Tibial artery (tissue), 4 donors: Measurements from ENCODE around the gene F11.
"Not testable (repeated sequence)": the region's sequence is repeated elsewhere in the genome, so short reads cannot be mapped to it uniquely, and the experiment has no call there.

Experiments
- DNase-seq, 2 donors: peaks; one replicate each; pipeline ENCODE4 v3.0.0-alpha.2; 2019
- H3K27ac ChIP-seq, 2 donors: fragments of 200-600 bp; sonication (generic) in 1 of 2; 1 replicate in 1 of 2; 2 replicates in 1 of 2; pipeline ENCODE4 v1.5.1; 2018 to 2019; ENCODE audit warnings: mild to moderate bottlenecking in 1 of 2
- H3K27me3 ChIP-seq, 2 donors: fragments of 200-600 bp; sonication (generic) in 1 of 2; one replicate each; pipeline versions ENCODE4 v1.5.1 to v1.6.0; 2016 to 2019
- H3K36me3 ChIP-seq, 3 donors: fragments of 200-600 bp; sonication (generic) in 2 of 3; one replicate each; pipeline ENCODE4 v1.5.1; 2016 to 2019; ENCODE audit warnings: mild to moderate bottlenecking in 2 of 3
- H3K4me1 ChIP-seq, 4 donors: fragments of 200-600 bp; sonication (generic) in 2 of 4; 1 replicate in 3 of 4; 2 replicates in 1 of 4; pipeline ENCODE4 v1.5.1; 2016 to 2019
- H3K4me3 ChIP-seq, 2 donors: fragments of 200-600 bp; sonication (generic) in 1 of 2; 1 replicate in 1 of 2; 2 replicates in 1 of 2; pipeline ENCODE4 v1.5.1; 2018 to 2019; ENCODE audit warnings: mild to moderate bottlenecking in 2 of 2
- H3K9me3 ChIP-seq, 3 donors: fragments of 200-600 bp; sonication (generic) in 1 of 3; one replicate each; pipeline ENCODE4 v1.5.1; 2016 to 2019
- CTCF ChIP-seq, 2 experiments: fragments of 200-600 bp in 1 of 2; fragments of 450-650 bp in 1 of 2; IDR thresholded peaks; one replicate each; pipeline ENCODE4 v1.5.1; 2017 to 2019; ENCODE audit warnings: antibody characterized with exemption in 2 of 2, mild to moderate bottlenecking in 1 of 2, moderate library complexity in 1 of 2
- intact Hi-C: fragments of 100-400 bp; cut with DNase I; formaldehyde crosslinking; loops from one replicate; pipeline ENCODE4 v1.15.0; 2023; ENCODE audit warnings: low total_unique reads

The F11 gene

GRCh38 chr4:186307916-186308315 lies 41.9 kb downstream of the F11 start:
- H3K27ac ChIP-seq: no peak overlapping the region
- no peak overlapping the region for H3K4me3 ChIP-seq
- TF ChIP-seq CTCF (IDR thresholded peaks at IDR 0.05): no peak
- DNase-seq: no peak
- intact Hi-C loops: no loop called here
- H3K36me3 ChIP-seq: no peaks in the 10 kb centered on the region
- peaks cover 0 to 29% of the 10 kb centered on the region in 2 donors for H3K27me3 ChIP-seq
- no peaks in the 10 kb centered on the region for H3K9me3 ChIP-seq
- no peaks in the 10 kb centered on the region for H3K4me1 ChIP-seq

DNA sequence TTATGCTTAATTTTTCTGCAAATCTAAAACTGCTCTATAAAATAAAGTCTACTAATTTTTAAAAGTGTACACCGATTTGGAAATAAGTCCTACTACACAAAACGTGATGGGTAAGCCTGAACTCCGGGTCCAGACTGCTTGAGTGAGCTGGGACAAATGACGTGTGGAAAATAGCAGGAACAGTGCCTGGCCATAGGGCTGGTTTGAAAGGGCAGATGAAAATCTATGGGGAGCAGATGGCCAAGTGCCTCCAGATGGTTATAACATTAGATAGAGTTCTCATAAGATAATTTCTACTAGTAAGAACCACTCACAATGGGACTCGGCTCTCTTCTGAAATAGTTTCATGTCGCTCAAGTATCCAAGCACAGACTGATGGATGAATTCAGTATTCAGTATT lies 52.5 kb downstream of the F11 start:
- H3K27ac ChIP-seq: no peak overlapping the region
- intact Hi-C loops: no loop called here
- no peak overlapping the region for H3K4me3 ChIP-seq
- TF ChIP-seq CTCF (IDR thresholded peaks at IDR 0.05): no peak
- H3K4me1 ChIP-seq: no peaks in the 10 kb centered on the region
- H3K9me3 ChIP-seq: no peaks in the 10 kb centered on the region
- H3K36me3 ChIP-seq: no peaks in the 10 kb centered on the region
- peaks cover 0 to 15% of the 10 kb centered on the region in 2 donors for H3K27me3 ChIP-seq
- no peak for DNase-seq

GRCh38 chr4:186324660-186325059 lies 58.7 kb downstream of the F11 start:
- H3K4me1 ChIP-seq, H3K36me3 ChIP-seq, H3K27ac ChIP-seq, H3K9me3 ChIP-seq, intact Hi-C loops, H3K4me3 ChIP-seq, DNase-seq, H3K27me3 ChIP-seq: not testable (repeated sequence)

GRCh38 chr4:186326391-186326790 lies 60.4 kb downstream of the F11 start:
- Histone ChIP-seq H3K27me3 (no peaks in the 10 kb centered on the region), H3K4me1 (no peaks in the 10 kb centered on the region), H3K4me3 (no peak overlapping the region), H3K9me3 (peaks cover 0 to 5% (median 0%) of the 10 kb centered on the region in 3 donors), H3K27ac (no peak overlapping the region), H3K36me3 (no peaks in the 10 kb centered on the region)
- no peak for TF ChIP-seq CTCF (IDR thresholded peaks at IDR 0.05)
- intact Hi-C loops: no loop called here
- DNase-seq: no peak

- Histone ChIP-seq H3K36me3 (no peaks in the 10 kb centered on the region), H3K27ac (no peak overlapping the region), H3K4me3 (no peak overlapping the region), H3K27me3 (no peaks in the 10 kb centered on the region), H3K4me1 (no peaks in the 10 kb centered on the region), H3K9me3 (peaks cover 0 to 27% (median 9%) of the 10 kb centered on the region in 3 donors)
- no peak for TF ChIP-seq CTCF (IDR thresholded peaks at IDR 0.05)
- DNase-seq: no peak
- intact Hi-C loops: no loop called here
Observed at GRCh38 chr4:186329372-186329771, 63.4 kb downstream of the F11 start.

- intact Hi-C loops: no loop called here
- H3K9me3 ChIP-seq: peaks cover 0 to 27% (median 9%) of the 10 kb centered on the region in 3 donors
- H3K36me3 ChIP-seq: no peaks in the 10 kb centered on the region
- no peaks in the 10 kb centered on the region for H3K4me1 ChIP-seq
- no peak overlapping the region for H3K4me3 ChIP-seq
- no peak overlapping the region for H3K27ac ChIP-seq
- TF ChIP-seq CTCF (IDR thresholded peaks at IDR 0.05): no peak
- H3K27me3 ChIP-seq: no peaks in the 10 kb centered on the region
- DNase-seq: no peak
Observed at GRCh38 chr4:186330368-186330767, 64.4 kb downstream of the F11 start.
